Embryonic facial prominence (tissue), 1 donor: ENCODE data around the gene CD300E.
"Not testable (repeated sequence)": the region's sequence is repeated elsewhere in the genome, so short reads cannot be mapped to it uniquely, and the experiment has no call there.

Source experiments
- DNase-seq: peaks from one replicate; pipeline ENCODE4 v3.0.0-alpha.2; 2016; ENCODE audit errors: extremely low spot score

CD300E gene

GRCh38 chr17:74623693-74624093 lies at the start of gene CD300E:
TSS of gene CD300E (minus strand) at chr17:74623738. CDS start at chr17:74623621, 117 bp downstream.
- no peak for DNase-seq

GRCh38 chr17:74671031-74671771 lies 47.7 kb upstream of the CD300E start:
- peak; percentile 74 for DNase-seq

- DNase-seq: no peak
Observed at GRCh38 chr17:74670329-74670728, 46.8 kb upstream of the CD300E start.

GRCh38 chr17:74663561-74663960 lies 40.0 kb upstream of the CD300E start:
- no peak for DNase-seq

- no peak for DNase-seq
Observed at GRCh38 chr17:74659889-74660288, 36.4 kb upstream of the CD300E start.

GRCh38 chr17:74658620-74659019 lies 35.1 kb upstream of the CD300E start:
- no peak for DNase-seq

GRCh38 chr17:74654742-74655141 lies 31.2 kb upstream of the CD300E start:
- DNase-seq: no peak

- DNase-seq: no peak
Observed at GRCh38 chr17:74652020-74652419, 28.5 kb upstream of the CD300E start.

GRCh38 chr17:74649909-74650308 lies 26.4 kb upstream of the CD300E start:
- no peak for DNase-seq

GRCh38 chr17:74647871-74648672 lies 24.5 kb upstream of the CD300E start:
- DNase-seq: no peak

- DNase-seq: no peak
Observed at GRCh38 chr17:74646231-74646630, 22.7 kb upstream of the CD300E start.

GRCh38 chr17:74645010-74645409 lies 21.5 kb upstream of the CD300E start:
- DNase-seq: no peak

GRCh38 chr17:74644419-74644818 lies 20.9 kb upstream of the CD300E start:
- DNase-seq: no peak

- DNase-seq: no peak
Observed at GRCh38 chr17:74643826-74644225, 20.3 kb upstream of the CD300E start.

GRCh38 chr17:74642995-74643394 lies 19.5 kb upstream of the CD300E start:
- no peak for DNase-seq

GRCh38 chr17:74642556-74642955 lies 19.0 kb upstream of the CD300E start:
- no peak for DNase-seq

GRCh38 chr17:74641958-74642298 lies 18.4 kb upstream of the CD300E start:
- DNase-seq: no peak

- no peak for DNase-seq
Observed at GRCh38 chr17:74641224-74641957, 17.9 kb upstream of the CD300E start.

- no peak for DNase-seq
Observed at GRCh38 chr17:74639704-74640151, 16.2 kb upstream of the CD300E start.

- DNase-seq: no peak
Observed at GRCh38 chr17:74637926-74638325, 14.4 kb upstream of the CD300E start.

- no peak for DNase-seq
Observed at GRCh38 chr17:74637265-74637664, 13.7 kb upstream of the CD300E start.

GRCh38 chr17:74636541-74637085 lies 13.1 kb upstream of the CD300E start:
- DNase-seq: not testable (repeated sequence)
